Astrocyte (in vitro differentiated cells and primary cell): Measurements from ENCODE around the gene TMEM179. TPM values are rescaled to one million over a fixed set of nuclear protein-coding genes. Genes with fewer than 3 reads are reported as not detected.

Source experiments
- DNase-seq: peaks from one replicate; pipeline ENCODE4 v3.0.0-alpha.2; 2010; ENCODE audit warnings: low read depth
- FAIRE-seq: peaks from 2 replicates; lab custom pipeline; 2011; peaks lifted over from hg19 to GRCh38; lab: Jason Lieb, UNC
- H2AFZ ChIP-seq: 2 replicates; pipeline ENCODE4 v1.6.0; 2012; ENCODE audit warnings: low read depth, low read length, inconsistent platforms
- H3K27ac ChIP-seq: 2 replicates; pipeline ENCODE4 v1.5.1; 2011; ENCODE audit warnings: low read depth, low read length, inconsistent platforms
- H3K27me3 ChIP-seq: 2 replicates; pipeline ENCODE4 v1.6.0; 2011; ENCODE audit warnings: low read length, inconsistent platforms; ENCODE audit not compliant: insufficient read depth
- H3K36me3 ChIP-seq: 2 replicates; pipeline ENCODE4 v1.5.1; 2011; ENCODE audit warnings: low read length, inconsistent platforms; ENCODE audit not compliant: insufficient read depth
- H3K4me1 ChIP-seq: 2 replicates; pipeline ENCODE4 v1.5.1; 2011; ENCODE audit warnings: low read length, inconsistent platforms; ENCODE audit not compliant: insufficient read depth
- H3K4me2 ChIP-seq: 2 replicates; pipeline ENCODE4 v1.6.0; 2012; ENCODE audit warnings: low read length, inconsistent platforms
- H3K4me3 ChIP-seq: 2 replicates; pipeline ENCODE4 v1.5.1; 2011; ENCODE audit warnings: low read depth, mild to moderate bottlenecking, low read length, inconsistent platforms; ENCODE audit not compliant: insufficient read depth
- H3K79me2 ChIP-seq: 2 replicates; pipeline ENCODE4 v1.6.0; 2012; ENCODE audit warnings: mild to moderate bottlenecking, low read length, inconsistent platforms; ENCODE audit not compliant: insufficient read depth
- H3K9ac ChIP-seq: 2 replicates; pipeline ENCODE4 v1.6.0; 2012; ENCODE audit warnings: mild to moderate bottlenecking, low read length, inconsistent platforms
- H3K9me3 ChIP-seq: 2 replicates; pipeline ENCODE4 v1.5.1; 2012; ENCODE audit warnings: low read depth, mild to moderate bottlenecking, low read length, inconsistent platforms; ENCODE audit not compliant: insufficient read depth
- H4K20me1 ChIP-seq: 2 replicates; pipeline ENCODE4 v1.6.0; 2012; ENCODE audit warnings: low read length, inconsistent platforms; ENCODE audit not compliant: insufficient read depth
- H3K27ac Mint-ChIP-seq: one replicate; pipeline ENCODE4 v1.8.0; 2021; ENCODE audit warnings: mild to moderate bottlenecking, mixed read lengths; ENCODE audit not compliant: unreplicated experiment
- H3K27me3 Mint-ChIP-seq: one replicate; pipeline ENCODE4 v1.8.0; 2021; ENCODE audit warnings: low read depth, mixed read lengths; ENCODE audit not compliant: unreplicated experiment
- H3K36me3 Mint-ChIP-seq: one replicate; pipeline ENCODE4 v1.8.0; 2021; ENCODE audit warnings: low read depth, mixed read lengths; ENCODE audit not compliant: unreplicated experiment
- H3K4me1 Mint-ChIP-seq: one replicate; pipeline ENCODE4 v1.8.0; 2021; ENCODE audit warnings: low read depth, mixed read lengths; ENCODE audit not compliant: unreplicated experiment
- H3K4me3 Mint-ChIP-seq: one replicate; pipeline ENCODE4 v1.8.0; 2021; ENCODE audit warnings: mild to moderate bottlenecking, moderate library complexity, mixed read lengths; ENCODE audit not compliant: unreplicated experiment
- H3K9me3 Mint-ChIP-seq: one replicate; pipeline ENCODE4 v1.8.0; 2021; ENCODE audit warnings: mild to moderate bottlenecking, mixed read lengths; ENCODE audit not compliant: unreplicated experiment
- CTCF ChIP-seq: IDR thresholded peaks from 2 replicates; pipeline ENCODE4 v1.5.1; 2011; ENCODE audit warnings: low read depth, mild to moderate bottlenecking, inconsistent platforms, low read length, moderate library complexity; ENCODE audit not compliant: insufficient read depth
- EZH2 ChIP-seq: IDR thresholded peaks from 2 replicates; pipeline ENCODE4 v1.6.1; 2012; ENCODE audit warnings: mild to moderate bottlenecking, low read length, inconsistent platforms; ENCODE audit not compliant: insufficient read depth
- total RNA-seq: library from RNA; stranded (reverse); gene quantifications from 2 replicates; pipeline ENCODE4 v1.2.1, GENCODE V29; 2021

Gene TMEM179
- total RNA-seq, 1 donor from 2014 or later = 0.82 TPM

GRCh38 chr14:104652386-104652785 is 47.8 kb upstream of the TMEM179 start:
- Histone ChIP-seq H3K4me3 (no peak overlapping the region), H3K4me1 (no peaks in the 10 kb centered on the region), H3K4me2 (no peak overlapping the region), H3K36me3 (no peaks in the 10 kb centered on the region), H3K9me3 (peaks cover 14% of the 10 kb centered on the region), H4K20me1 (no peaks in the 10 kb centered on the region), H2AFZ (no peak overlapping the region), H3K9ac (no peak overlapping the region), H3K27ac (no peak overlapping the region), H3K79me2 (no peaks in the 10 kb centered on the region), H3K27me3 (peaks cover 3% of the 10 kb centered on the region)
- peaks cover 21% of the 10 kb centered on the region for H3K9me3 Mint-ChIP-seq
- H3K4me3 Mint-ChIP-seq = no peak overlapping the region
- no peak for TF ChIP-seq EZH2
- TF ChIP-seq CTCF = no peak
- H3K27ac Mint-ChIP-seq = no peak overlapping the region
- H3K36me3 Mint-ChIP-seq = peaks cover 8% of the 10 kb centered on the region
- no peaks in the 10 kb centered on the region for H3K4me1 Mint-ChIP-seq
- H3K27me3 Mint-ChIP-seq = peaks cover 6% of the 10 kb centered on the region
- no peak for DNase-seq
- FAIRE-seq = no peak

- H3K27ac Mint-ChIP-seq = no peak overlapping the region
- Histone ChIP-seq H3K4me2 (no peak overlapping the region), H3K79me2 (no peaks in the 10 kb centered on the region), H3K9ac (no peak overlapping the region), H2AFZ (no peak overlapping the region), H3K4me3 (no peak overlapping the region), H3K9me3 (peaks cover 14% of the 10 kb centered on the region), H3K4me1 (no peaks in the 10 kb centered on the region), H4K20me1 (no peaks in the 10 kb centered on the region), H3K36me3 (no peaks in the 10 kb centered on the region), H3K27me3 (peaks cover 3% of the 10 kb centered on the region), H3K27ac (no peak overlapping the region)
- H3K27me3 Mint-ChIP-seq = peaks cover 6% of the 10 kb centered on the region
- H3K9me3 Mint-ChIP-seq = peaks cover 21% of the 10 kb centered on the region
- no peak for TF ChIP-seq CTCF
- TF ChIP-seq EZH2 = no peak
- peaks cover 8% of the 10 kb centered on the region for H3K36me3 Mint-ChIP-seq
- FAIRE-seq = no peak
- no peaks in the 10 kb centered on the region for H3K4me1 Mint-ChIP-seq
- DNase-seq = no peak
- H3K4me3 Mint-ChIP-seq = no peak overlapping the region
These were observed 47.3 kb upstream of the TMEM179 start for GRCh38 chr14:104651876-104652260.

- peaks cover 14% of the 10 kb centered on the region for H3K9me3 ChIP-seq
- DNase-seq = no peak
These were observed 46.7 kb upstream of the TMEM179 start for GRCh38 chr14:104650981-104651875.

More at GRCh38 chr14:104650981-104651875, 46.7 kb upstream of the TMEM179 start:
- no peak overlapping the region for H3K4me3 ChIP-seq
- no peak overlapping the region for H3K4me3 Mint-ChIP-seq
- H3K27me3 ChIP-seq = peaks cover 3% of the 10 kb centered on the region
- no peak overlapping the region for H3K4me2 ChIP-seq
- FAIRE-seq = no peak
- H3K36me3 ChIP-seq = no peaks in the 10 kb centered on the region
- H3K27ac Mint-ChIP-seq = no peak overlapping the region
- H3K9ac ChIP-seq = no peak overlapping the region
- no peak overlapping the region for H2AFZ ChIP-seq
- no peaks in the 10 kb centered on the region for H4K20me1 ChIP-seq
- H3K79me2 ChIP-seq = no peaks in the 10 kb centered on the region
- peaks cover 10% of the 10 kb centered on the region for H3K36me3 Mint-ChIP-seq
- H3K4me1 Mint-ChIP-seq = no peaks in the 10 kb centered on the region
- H3K9me3 Mint-ChIP-seq = peaks cover 23% of the 10 kb centered on the region
- TF ChIP-seq CTCF (no peak), EZH2 (no peak)
- H3K27me3 Mint-ChIP-seq = peaks cover 8% of the 10 kb centered on the region
- no peak overlapping the region for H3K27ac ChIP-seq
- H3K4me1 ChIP-seq = no peaks in the 10 kb centered on the region
